ENCODE results near the gene ANKRD34A. TPM values are rescaled to one million over a fixed set of nuclear protein-coding genes. Genes with fewer than 3 reads are reported as not detected.

ANKRD34A gene
- total and polyA plus RNA-seq, 2 donors: 0.19 to 0.89 TPM

Other genes starting within 250 kb of the ANKRD34A start
- gene CD160, start 245.1 kb downstream of the ANKRD34A start, total RNA-seq: 0.76 TPM
- 0.25 TPM for gene CD160, start 245.1 kb downstream of the ANKRD34A start, polyA plus RNA-seq
- 8.8 TPM for gene RNF115, start 140.5 kb downstream of the ANKRD34A start, total RNA-seq
- 12.3 TPM for gene RNF115, start 140.5 kb downstream of the ANKRD34A start, polyA plus RNA-seq
- 26.7 TPM for gene POLR3C, start 140.4 kb downstream of the ANKRD34A start, total RNA-seq
- gene POLR3C, start 140.4 kb downstream of the ANKRD34A start, polyA plus RNA-seq: 17.2 TPM
- gene NUDT17, start 118.9 kb downstream of the ANKRD34A start, total RNA-seq: 3.7 TPM
- gene NUDT17, start 118.9 kb downstream of the ANKRD34A start, polyA plus RNA-seq: 6.0 TPM
- gene PIAS3, start 105.5 kb downstream of the ANKRD34A start, total RNA-seq: 6.0 TPM
- gene PIAS3, start 105.5 kb downstream of the ANKRD34A start, polyA plus RNA-seq: 29.9 TPM
- gene ANKRD35, start 78.7 kb downstream of the ANKRD34A start, total RNA-seq: 0.28 TPM
- gene ANKRD35, start 78.7 kb downstream of the ANKRD34A start, polyA plus RNA-seq: 2.7 TPM
- 0.57 TPM for gene ITGA10, start 54.5 kb downstream of the ANKRD34A start, total RNA-seq
- 10.3 TPM for gene ITGA10, start 54.5 kb downstream of the ANKRD34A start, polyA plus RNA-seq
- 32.9 TPM for gene PEX11B, start 45.9 kb downstream of the ANKRD34A start, total RNA-seq
- gene PEX11B, start 45.9 kb downstream of the ANKRD34A start, polyA plus RNA-seq: 38.1 TPM
- 225 TPM for gene RBM8A, start 37.1 kb downstream of the ANKRD34A start, total RNA-seq
- gene RBM8A, start 37.1 kb downstream of the ANKRD34A start, polyA plus RNA-seq: 112 TPM
- gene LIX1L, start 6.6 kb downstream of the ANKRD34A start, total RNA-seq: 13.1 TPM
- gene LIX1L, start 6.6 kb downstream of the ANKRD34A start, polyA plus RNA-seq: 22.0 TPM
- 37.5 TPM for gene POLR3GL, start 115 bp upstream of the ANKRD34A start, total RNA-seq
- 89.6 TPM for gene POLR3GL, start 115 bp upstream of the ANKRD34A start, polyA plus RNA-seq
- 336 TPM for gene TXNIP, start 32.0 kb upstream of the ANKRD34A start, total RNA-seq
- gene TXNIP, start 32.0 kb upstream of the ANKRD34A start, polyA plus RNA-seq: 1,022 TPM
- 0.38 TPM for gene HJV, start 57.2 kb upstream of the ANKRD34A start, total RNA-seq
- 0.62 TPM for gene HJV, start 57.2 kb upstream of the ANKRD34A start, polyA plus RNA-seq
- gene NBPF10, start 180.2 kb upstream of the ANKRD34A start, total RNA-seq: 0.66 TPM
- 0.59 TPM for gene NBPF10, start 180.2 kb upstream of the ANKRD34A start, polyA plus RNA-seq